Coronary artery (tissue), 2 donors: Measurements from ENCODE around the gene SEZ6L.

ENCODE experiments used
- DNase-seq: peaks from one replicate; pipeline ENCODE4 v3.0.0-alpha.2; 2017; ENCODE audit warnings: low spot score
- H3K27ac ChIP-seq, 2 donors: fragments of 200-600 bp; sonication (generic); one replicate each; pipeline ENCODE4 v1.5.1; 2016 to 2019
- H3K4me3 ChIP-seq: fragments of 200-600 bp; sonication (generic); 2 replicates; pipeline ENCODE4 v1.5.1; 2016; ENCODE audit warnings: mild to moderate bottlenecking, moderate library complexity
- CTCF ChIP-seq: fragments of 200-600 bp; sonication (generic); IDR thresholded peaks from one replicate; pipeline ENCODE4 v1.5.1; 2019; ENCODE audit warnings: antibody characterized with exemption

The SEZ6L gene

GRCh38 chr22:26426924-26427323 is 257.7 kb downstream of the SEZ6L start:
- no peak overlapping the region for H3K4me3 ChIP-seq
- H3K27ac ChIP-seq: no peak overlapping the region
- no peak for TF ChIP-seq CTCF
- DNase-seq: no peak

GRCh38 chr22:26428515-26429457 is 259.5 kb downstream of the SEZ6L start, which contains the start of gene ASPHD2:
ASPHD2 (plus strand) TSS chr22:26429260; CDS start chr22:26433616, 4,356 bp downstream.
- Histone ChIP-seq H3K4me3 (peak within 1 kb of the TSS; percentile 71), H3K27ac (peak within 1 kb of the TSS in 1 of 2 donors; percentile 60)
- DNase-seq: no peak
- no peak for TF ChIP-seq CTCF

- Histone ChIP-seq H3K4me3 (peak overlapping the region; percentile 71), H3K27ac (peak overlapping the region in 1 of 2 donors; percentile 60)
- no peak for TF ChIP-seq CTCF
- DNase-seq: no peak
Measured at GRCh38 chr22:26429458-26430286, 260.4 kb downstream of the SEZ6L start.

- Histone ChIP-seq H3K27ac (no peak overlapping the region), H3K4me3 (no peak overlapping the region)
- DNase-seq: no peak
- no peak for TF ChIP-seq CTCF
Measured at GRCh38 chr22:26430600-26430999, 261.3 kb downstream of the SEZ6L start.

GRCh38 chr22:26431261-26431995 is 262.2 kb downstream of the SEZ6L start:
- no peak for DNase-seq
- TF ChIP-seq CTCF: no peak
- Histone ChIP-seq H3K4me3 (no peak overlapping the region), H3K27ac (no peak overlapping the region)

GRCh38 chr22:26432619-26433311 is 263.5 kb downstream of the SEZ6L start:
- no peak for TF ChIP-seq CTCF
- no peak overlapping the region for H3K27ac ChIP-seq
- no peak for DNase-seq
- H3K4me3 ChIP-seq: no peak overlapping the region
